Measurements from ENCODE around the gene LRRC45.

- TF ChIP-seq CTCF (IDR thresholded peaks at IDR 0.05) = no peak
- TF ChIP-seq POLR2A (IDR thresholded peaks at IDR 0.05) = no peak
- no peak for TF ChIP-seq EP300 (IDR thresholded peaks at IDR 0.05)
Measured at GRCh38 chr17:82055023-82055964, 32.2 kb downstream of the LRRC45 start.
